K562 (cell line): ENCODE results near the gene HAUS1. TPM values are rescaled to one million over a fixed set of nuclear protein-coding genes. Genes with fewer than 3 reads are reported as not detected.

Source experiments
- BRD9 ChIP-seq: fragments of 450-650 bp; IDR thresholded peaks from 2 replicates; pipeline ENCODE4 v1.6.1; 2018; ENCODE audit warnings: low read depth; ENCODE audit not compliant: partially characterized antibody
- CBFA2T3 ChIP-seq: fragments of 450-650 bp; IDR thresholded peaks from 2 replicates; pipeline ENCODE4 v1.6.1; 2017
- E2F1 ChIP-seq: sonication (generic); formaldehyde crosslinking; IDR thresholded peaks from 2 replicates; pipeline ENCODE4 v1.8.1; 2023; ENCODE audit warnings: mild to moderate bottlenecking, missing genetic modification reagents, moderate library complexity
- EP300 ChIP-seq: IDR thresholded peaks from 2 replicates; pipeline ENCODE4 v1.6.1; 2012; ENCODE audit warnings: low read length, improper control_type of control experiment
- ESRRA ChIP-seq: fragments of 450-650 bp; IDR thresholded peaks from 2 replicates; pipeline ENCODE4 v1.6.1; 2014; ENCODE audit warnings: low read depth, mild to moderate bottlenecking, moderate library complexity, borderline replicate concordance
- FOXM1 ChIP-seq, 2 experiments: fragments of 450-650 bp in 1 of 2; sonication (generic) in 1 of 2; formaldehyde crosslinking in 1 of 2; IDR thresholded peaks; 2 replicates each; pipeline versions ENCODE4 v1.6.1 to v1.9.0; 2017 to 2022; ENCODE audit warnings: low read depth in 2 of 2, mild to moderate bottlenecking in 2 of 2, missing genetic modification reagents in 1 of 2, moderate library complexity in 1 of 2
- FOXP1 ChIP-seq: sonication (generic); formaldehyde crosslinking; IDR thresholded peaks from 2 replicates; pipeline ENCODE4 v1.8.0; 2022; ENCODE audit warnings: mild to moderate bottlenecking, missing genetic modification reagents
- GMEB1 ChIP-seq: fragments of 250-450 bp; sonication (Bioruptor Pico); IDR thresholded peaks from 2 replicates; pipeline ENCODE4 v1.4.0; 2020; ENCODE audit warnings: mild to moderate bottlenecking
- HNRNPUL1 ChIP-seq: fragments of 200-400 bp; formaldehyde crosslinking; IDR thresholded peaks from 2 replicates; pipeline ENCODE4 v1.6.1; 2017; ENCODE audit warnings: low read length
- MCM7 ChIP-seq, 2 experiments: fragments of 450-650 bp; IDR thresholded peaks; 2 replicates each; pipeline ENCODE4 v1.6.1; 2016 to 2018
- MEF2A ChIP-seq: IDR thresholded peaks from 2 replicates; pipeline ENCODE4 v1.6.1; 2011; ENCODE audit warnings: low read depth, mild to moderate bottlenecking, low read length, moderate library complexity; ENCODE audit not compliant: control insufficient read depth
- NCOR1 ChIP-seq: fragments of 450-650 bp; IDR thresholded peaks from 2 replicates; pipeline ENCODE4 v1.6.1; 2016; ENCODE audit warnings: mild to moderate bottlenecking, moderate library complexity
- PHF8 ChIP-seq: fragments of 200-600 bp; sonication (generic); IDR thresholded peaks from 2 replicates; pipeline ENCODE4 v1.6.1; 2012; ENCODE audit warnings: mixed run types, mild to moderate bottlenecking, inconsistent platforms, low read length, moderate library complexity, borderline replicate concordance
- PML ChIP-seq: IDR thresholded peaks from 2 replicates; pipeline ENCODE4 v1.6.1; 2012; ENCODE audit warnings: low read length, inconsistent platforms
- SMARCA4 ChIP-seq: fragments of 450-650 bp; IDR thresholded peaks from 2 replicates; pipeline ENCODE4 v1.6.1; 2016
- SMARCC2 ChIP-seq: fragments of 450-650 bp; IDR thresholded peaks from 2 replicates; pipeline ENCODE4 v1.6.1; 2017; ENCODE audit warnings: antibody characterized with exemption, moderate library complexity, mild to moderate bottlenecking, low read depth
- ZBTB40 ChIP-seq, 2 experiments: fragments of 450-650 bp in 1 of 2; sonication (generic) in 1 of 2; formaldehyde crosslinking in 1 of 2; IDR thresholded peaks; 2 replicates each; pipeline versions ENCODE4 v1.7.1 to v1.9.0; 2016 to 2022; ENCODE audit warnings: inconsistent platforms in 1 of 2, mild to moderate bottlenecking in 1 of 2, missing genetic modification reagents in 1 of 2
- polyA plus RNA-seq, 8 experiments: library from polyadenylated mRNA; depleted of rRNA in 4 of 8; stranded (reverse) in 5 of 8; unstranded in 3 of 8; fragments of >200 nt; fragmentation: Nextera tagmentation in 2 of 8; fragmentation: Illumina TruSeq in 1 of 8; extraction: Ambion mirVana in 2 of 8; extraction: Trizol in 1 of 8; gene quantifications; 2 replicates each; pipeline versions ENCODE4 v1.2.1 to v1.2.3, GENCODE V29; 2011 to 2014; ENCODE audit warnings: inconsistent platforms in 1 of 8, missing spikeins in 1 of 8
- total RNA-seq, 7 experiments: library from RNA; depleted of rRNA in 6 of 7; stranded (reverse); fragments of >200 nt in 6 of 7; fragmentation: Illumina TruSeq in 2 of 7; extraction: Trizol in 2 of 7; gene quantifications; 2 replicates each; pipeline versions ENCODE4 v1.2.1 to v1.2.3, GENCODE V29; 2011 to 2021; ENCODE audit warnings: low replicate concordance in 1 of 7

The HAUS1 gene
- total and polyA plus RNA-seq, 9 of the 15 experiments (the other 6 are each of a cell fraction or from before 2014, with no cell fraction given) = 45.6 to 135 (median 76.3) TPM

GRCh38 chr18:46060359-46060841 is 43.8 kb upstream of the HAUS1 start (continued):
- TF ChIP-seq PHF8 (no peak), SMARCC2 (peak; percentile 51; the same call in 1 of the 2 replicates), ESRRA (no peak), ZBTB40 (IDR thresholded peaks at IDR 0.05) (0 out of 2 replicates have a peak, but pooled peaks have one; percentile 14), ZBTB40 (CRISPR knock-in tag; IDR thresholded peaks at IDR 0.05) (no peak), PML (peak; percentile 88), FOXM1 (IDR thresholded peaks at IDR 0.05; ENCODE audit: low read depth) (peak; percentile 67), FOXM1 (CRISPR knock-in tag; IDR thresholded peaks at IDR 0.05; ENCODE audit: low read depth) (no peak), HNRNPUL1 (no peak), EP300 (peak; percentile 90), NCOR1 (peak; percentile 93), GMEB1 (CRISPR knock-in tag) (no peak), SMARCA4 (peak; percentile 87), MCM7 (IDR thresholded peaks at IDR 0.05) (no peak), FOXP1 (CRISPR knock-in tag) (no peak), CBFA2T3 (peak; percentile 95), MEF2A (0 out of 2 replicates have a peak, but pooled peaks have one; percentile 5), E2F1 (CRISPR knock-in tag) (no peak), BRD9 (peak; percentile 35)
